ENCODE results near the gene ATP6V0E1. TPM values are rescaled to one million over a fixed set of nuclear protein-coding genes. Genes with fewer than 3 reads are reported as not detected.

Gene ATP6V0E1
- total and polyA plus RNA-seq, 2 of the 4 experiments (the other 2 are of a cell fraction), result 258 to 277 TPM

- Histone ChIP-seq H2BK120ac (ENCODE audit: low read depth, low read length) (peak overlapping the region; percentile 59), H3K23ac (ENCODE audit: low read depth, low read length) (no peak overlapping the region), H3K79me1 (ENCODE audit: low read depth in 1 of 2, low read length in 2 of 2) (peaks cover 6 to 51% of the 10 kb centered on the region in 2 experiments; a peak in 3 of 4 replicates), H3K14ac (replicated peaks; ENCODE audit: low read depth, low read length) (no peak overlapping the region), H3K4me1 (ENCODE audit: control insufficient read depth, insufficient read depth, low read length) (peaks cover 12% of the 10 kb centered on the region), H2BK5ac (ENCODE audit: low read depth, low read length, poor library complexity, severe bottlenecking) (peak overlapping the region; percentile 42), H4K8ac (ENCODE audit: low read depth in 2 of 2, low read length in 2 of 2) (peak overlapping the region in 1 of 2 experiments; percentile 73; a peak in 2 of 4 replicates), H3K27me3 (ENCODE audit: control insufficient read depth, insufficient read depth, low read length) (no peaks in the 10 kb centered on the region), H4K91ac (ENCODE audit: insufficient read depth, low read depth, low read length) (peak overlapping the region; percentile 65; the same call in 1 of the 2 replicates), H2AK9ac (replicated peaks; ENCODE audit: low read depth, low read length, poor library complexity) (peak overlapping the region; percentile 76), H4K20me1 (ENCODE audit: insufficient read depth, low read length) (no peaks in the 10 kb centered on the region), H3K4me2 (ENCODE audit: low read depth, low read length) (no peak overlapping the region), H3K9me3 (ENCODE audit: control insufficient read depth, insufficient read depth, low read length) (no peaks in the 10 kb centered on the region), H3K56ac (ENCODE audit: extremely low read depth, insufficient read depth, low read length) (0 out of 2 replicates have a peak overlapping the region, but pooled peaks have one; percentile 32), H2BK20ac (ENCODE audit: low read depth, low read length) (no peak overlapping the region), H3K4me3 (ENCODE audit: insufficient read depth, low read depth, low read length) (no peak overlapping the region), H3K27ac (ENCODE audit: insufficient read depth, low read length) (no peak overlapping the region; the same call in 1 of the 2 replicates), H2BK15ac (ENCODE audit: low read depth, low read length) (no peak overlapping the region; the same call in 2 of the 3 replicates), H2AK5ac (ENCODE audit: low read depth, low read length) (0 out of 2 replicates have a peak overlapping the region, but pooled peaks have one; percentile 44), H3K36me3 (ENCODE audit: control insufficient read depth, insufficient read depth, low read length) (peaks cover 38% of the 10 kb centered on the region), H2AFZ (replicated peaks; ENCODE audit: low read length, poor library complexity) (peak overlapping the region; percentile 10), H3K9ac (ENCODE audit: low read depth, low read length) (no peak overlapping the region), H4K5ac (ENCODE audit: low read depth, low read length) (no peak overlapping the region), H3K18ac (ENCODE audit: low read depth, low read length) (no peak overlapping the region), H3K9me1 (ENCODE audit: insufficient read depth, low read length) (peaks cover 14% of the 10 kb centered on the region), H3K4ac (ENCODE audit: low read depth, low read length) (peak overlapping the region; percentile 72)
- ATAC-seq (ENCODE audit: low read depth) (0 out of 2 replicates have a peak, but pooled peaks have one; percentile 15), DNase-seq (peak; percentile 55)
- POLR2A ChIA-PET (ENCODE audit: unreplicated experiment), result no interaction called here
- in situ Hi-C loops (cut with MboI; ENCODE audit: low sequenced_read_pairs), result no loop called here
- intact Hi-C loops (cut with micrococcal nuclease), result no loop called here
- TF ChIP-seq FOS (IDR thresholded peaks at IDR 0.05; ENCODE audit: low read depth, low read length) (no peak), RCOR1 (IDR thresholded peaks at IDR 0.05; ENCODE audit: insufficient replicate concordance, low read length) (no peak), RFX5 (IDR thresholded peaks at IDR 0.05; ENCODE audit: low read depth, low read length) (no peak), NFE2L2 (IDR thresholded peaks at IDR 0.05; ENCODE audit: low read depth, low read length) (no peak), RAD21 (IDR thresholded peaks at IDR 0.05; ENCODE audit: low read length) (peak; percentile 50), BHLHE40 (IDR thresholded peaks at IDR 0.05; ENCODE audit: low read depth, low read length) (no peak), MXI1 (IDR thresholded peaks at IDR 0.05; ENCODE audit: borderline replicate concordance, low read depth, low read length) (no peak), POLR2A (IDR thresholded peaks at IDR 0.05; ENCODE audit: low read depth, low read length) (no peak), CTCF (conservative IDR thresholded peaks at IDR 0.05; ENCODE audit: low read depth, low read length) (peak; percentile 55), MAFK (IDR thresholded peaks at IDR 0.05; ENCODE audit: low read depth, low read length) (no peak), USF2 (IDR thresholded peaks at IDR 0.05; ENCODE audit: low read depth, low read length) (no peak), MAZ (IDR thresholded peaks at IDR 0.05; ENCODE audit: borderline replicate concordance, low read depth, low read length) (no peak), ELK1 (IDR thresholded peaks at IDR 0.05; ENCODE audit: borderline replicate concordance, low read depth, low read length) (no peak), CEBPB (IDR thresholded peaks at IDR 0.05; ENCODE audit: low read depth, low read length) (no peak), SMC3 (IDR thresholded peaks at IDR 0.05; ENCODE audit: low read depth, low read length) (peak; percentile 36; the same call in 1 of the 2 replicates), CHD1 (IDR thresholded peaks at IDR 0.05; ENCODE audit: low read depth, low read length) (no peak)
- 77% methylated on average over 5 of the region's 10 CpGs; no CpG with 5 or more reads in 1 of the 2 experiments for WGBS, 2 experiments (ENCODE audit: extremely low coverage in 2 of 2, insufficient read length in 1 of 2)
- dilution Hi-C loops (cut with HindIII; ENCODE audit: low sequenced_read_pairs, unreplicated experiment), result no loop called here
- CTCF ChIA-PET, result interaction anchor here (1.1 kb wide), 2 partner anchors 34 to 167 kb away, joined by 3 read pairs; no protein-coding TSS in a partner anchor
- BruUV-seq (replicated peaks), result no TSS peak
Observed at GRCh38 chr5:172939071-172939470, 44.5 kb upstream of the ATP6V0E1 start.
